Mesothelial cell of epicardium (in vitro differentiated cells): ENCODE measurements around the gene CCL14. TPM values are rescaled to one million over a fixed set of nuclear protein-coding genes. Genes with fewer than 3 reads are reported as not detected.

Experiments
- DNase-seq, 2 experiments: peaks; one replicate each; pipeline ENCODE4 v3.0.0; 2021; ENCODE audit warnings: low spot score in 2 of 2; ENCODE audit not compliant: unreplicated experiment in 2 of 2
- H3K27ac Mint-ChIP-seq: 2 replicates; pipeline ENCODE4 v1.8.0; 2021; ENCODE audit warnings: mixed read lengths
- H3K27me3 Mint-ChIP-seq: 2 replicates; pipeline ENCODE4 v1.8.0; 2021; ENCODE audit warnings: low read depth, mixed read lengths
- H3K36me3 Mint-ChIP-seq: 2 replicates; pipeline ENCODE4 v1.8.0; 2021; ENCODE audit warnings: mixed read lengths
- H3K4me1 Mint-ChIP-seq: 2 replicates; pipeline ENCODE4 v1.8.0; 2021; ENCODE audit warnings: mixed read lengths
- H3K4me3 Mint-ChIP-seq: 2 replicates; pipeline ENCODE4 v1.8.0; 2021; ENCODE audit warnings: mild to moderate bottlenecking, moderate library complexity, mixed read lengths
- H3K9me3 Mint-ChIP-seq: 2 replicates; pipeline ENCODE4 v1.8.0; 2021; ENCODE audit warnings: mixed read lengths
- total RNA-seq: library from RNA; stranded (reverse); gene quantifications from 3 replicates; pipeline ENCODE4 v1.2.1, GENCODE V29; 2021
- TF ChIP-seq, protein P1 (sequence below): fragments of 200-600 bp; sonication (generic); IDR thresholded peaks from one replicate; pipeline ENCODE4 v1.5.0; 2021; ENCODE audit warnings: antibody characterized with exemption; ENCODE audit not compliant: unreplicated experiment

CCL14 gene
- total RNA-seq, 1 donor from 2014 or later, result not detected

DNA sequence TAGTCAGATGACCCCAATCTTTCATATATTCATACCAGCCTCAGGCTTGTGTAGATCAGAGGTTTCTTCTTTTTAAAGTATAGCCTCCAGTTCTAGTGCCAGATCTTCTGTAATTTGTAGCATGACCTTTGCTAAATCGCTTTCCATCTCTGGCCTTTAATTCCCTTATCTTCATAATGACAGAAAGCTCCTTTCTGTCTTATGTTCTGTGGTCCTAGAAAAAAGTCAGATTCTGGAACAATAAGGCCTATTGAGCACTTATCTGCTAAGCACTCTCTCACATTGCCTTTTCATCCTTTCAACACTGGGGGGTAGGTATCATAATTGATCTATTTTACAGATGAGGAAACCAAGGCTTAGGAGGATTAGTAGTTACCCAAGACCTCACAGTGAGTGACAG lies 14.5 kb downstream of the CCL14 start:
- no peak for DNase-seq
- Mint-ChIP-seq H3K27me3 (peaks cover 11% of the 10 kb centered on the region), H3K9me3 (no peaks in the 10 kb centered on the region), H3K36me3 (no peaks in the 10 kb centered on the region), H3K4me3 (no peak overlapping the region), H3K4me1 (no peaks in the 10 kb centered on the region), H3K27ac (no peak overlapping the region)
- TF ChIP-seq, protein P1, sequence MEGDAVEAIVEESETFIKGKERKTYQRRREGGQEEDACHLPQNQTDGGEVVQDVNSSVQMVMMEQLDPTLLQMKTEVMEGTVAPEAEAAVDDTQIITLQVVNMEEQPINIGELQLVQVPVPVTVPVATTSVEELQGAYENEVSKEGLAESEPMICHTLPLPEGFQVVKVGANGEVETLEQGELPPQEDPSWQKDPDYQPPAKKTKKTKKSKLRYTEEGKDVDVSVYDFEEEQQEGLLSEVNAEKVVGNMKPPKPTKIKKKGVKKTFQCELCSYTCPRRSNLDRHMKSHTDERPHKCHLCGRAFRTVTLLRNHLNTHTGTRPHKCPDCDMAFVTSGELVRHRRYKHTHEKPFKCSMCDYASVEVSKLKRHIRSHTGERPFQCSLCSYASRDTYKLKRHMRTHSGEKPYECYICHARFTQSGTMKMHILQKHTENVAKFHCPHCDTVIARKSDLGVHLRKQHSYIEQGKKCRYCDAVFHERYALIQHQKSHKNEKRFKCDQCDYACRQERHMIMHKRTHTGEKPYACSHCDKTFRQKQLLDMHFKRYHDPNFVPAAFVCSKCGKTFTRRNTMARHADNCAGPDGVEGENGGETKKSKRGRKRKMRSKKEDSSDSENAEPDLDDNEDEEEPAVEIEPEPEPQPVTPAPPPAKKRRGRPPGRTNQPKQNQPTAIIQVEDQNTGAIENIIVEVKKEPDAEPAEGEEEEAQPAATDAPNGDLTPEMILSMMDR, result no peak

DNA sequence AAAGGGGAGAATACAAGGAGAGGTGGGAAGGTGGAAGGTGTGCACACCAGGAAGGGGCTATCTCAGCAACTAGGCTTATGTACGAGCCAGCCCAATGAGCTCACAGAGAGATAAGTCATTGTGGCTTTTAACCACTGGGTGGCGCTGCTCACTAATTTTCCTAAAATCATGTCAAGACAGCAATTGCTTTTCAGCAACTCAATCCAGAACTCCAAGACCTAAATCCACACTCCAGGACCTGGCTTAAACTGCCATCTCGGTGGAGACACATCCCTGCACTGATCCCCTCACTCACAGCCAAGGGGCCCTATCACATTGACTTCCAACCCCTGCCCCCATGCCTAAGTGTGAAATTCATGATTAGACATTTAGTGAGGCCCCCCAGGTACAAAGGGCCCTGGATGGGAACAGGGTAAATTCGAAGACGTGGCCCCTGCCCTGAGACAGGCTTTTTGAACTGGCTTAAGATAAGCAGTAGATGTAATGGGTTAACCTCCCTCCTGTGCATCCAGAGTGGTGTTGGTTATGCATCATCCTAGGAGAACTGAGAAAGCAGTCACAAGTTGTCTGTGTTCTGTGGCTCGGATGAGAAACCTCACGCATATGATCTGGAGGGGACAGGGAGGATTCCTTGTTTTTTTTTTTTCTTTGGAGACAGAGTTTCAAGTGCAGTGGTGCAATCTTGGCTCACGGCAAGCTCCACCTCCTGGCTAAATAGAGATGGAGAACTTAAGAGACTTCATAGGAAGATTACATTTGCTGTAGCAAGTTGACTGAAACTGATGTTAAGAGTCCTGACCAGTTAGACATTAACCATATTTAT lies 16.8 kb downstream of the CCL14 start:
- DNase-seq, result peak; percentile 65 to 84
- H3K27ac Mint-ChIP-seq, result no peak overlapping the region

GRCh38 chr17:35968520-35969054 lies 17.9 kb downstream of the CCL14 start:
- TF ChIP-seq, protein P1, result no peak
- H3K27ac Mint-ChIP-seq, result no peak overlapping the region
- H3K36me3 Mint-ChIP-seq, result no peaks in the 10 kb centered on the region
- no peaks in the 10 kb centered on the region for H3K4me1 Mint-ChIP-seq
- H3K27me3 Mint-ChIP-seq, result peaks cover 20% of the 10 kb centered on the region
- H3K9me3 Mint-ChIP-seq, result no peaks in the 10 kb centered on the region
- H3K4me3 Mint-ChIP-seq, result no peak overlapping the region
- DNase-seq, result peak in 1 of 2 experiments; percentile 19

More for the DNA sequence above, 16.8 kb downstream of the CCL14 start:
- Mint-ChIP-seq H3K4me1 (no peaks in the 10 kb centered on the region), H3K36me3 (no peaks in the 10 kb centered on the region), H3K27me3 (peaks cover 11% of the 10 kb centered on the region), H3K9me3 (no peaks in the 10 kb centered on the region), H3K4me3 (no peak overlapping the region)
- TF ChIP-seq, protein P1, result peak; percentile 93

DNA sequence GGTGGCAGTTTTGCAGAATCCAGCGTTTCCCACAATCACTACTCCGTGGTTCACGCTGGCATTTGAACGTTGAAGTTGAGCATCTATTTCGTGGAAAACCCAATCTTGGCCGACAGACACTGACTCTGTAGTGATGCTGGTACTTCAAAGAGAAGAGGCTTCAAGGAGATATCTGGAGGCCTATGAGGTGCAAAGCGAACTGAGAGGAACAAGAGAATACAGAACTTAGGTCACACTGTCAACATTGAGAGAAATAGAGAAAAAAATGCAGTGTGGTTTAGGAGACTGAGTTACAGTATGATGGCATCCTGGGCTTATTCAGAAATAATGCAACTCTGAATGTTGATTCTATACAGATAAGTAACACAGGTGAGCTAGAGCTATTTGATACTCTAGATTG lies 21.3 kb downstream of the CCL14 start:
- Mint-ChIP-seq H3K9me3 (no peaks in the 10 kb centered on the region), H3K4me3 (no peak overlapping the region), H3K4me1 (no peaks in the 10 kb centered on the region), H3K27me3 (peaks cover 29% of the 10 kb centered on the region), H3K27ac (no peak overlapping the region), H3K36me3 (no peaks in the 10 kb centered on the region)
- TF ChIP-seq, protein P1, result no peak
- DNase-seq, result peak in 1 of 2 experiments; percentile 13

DNA sequence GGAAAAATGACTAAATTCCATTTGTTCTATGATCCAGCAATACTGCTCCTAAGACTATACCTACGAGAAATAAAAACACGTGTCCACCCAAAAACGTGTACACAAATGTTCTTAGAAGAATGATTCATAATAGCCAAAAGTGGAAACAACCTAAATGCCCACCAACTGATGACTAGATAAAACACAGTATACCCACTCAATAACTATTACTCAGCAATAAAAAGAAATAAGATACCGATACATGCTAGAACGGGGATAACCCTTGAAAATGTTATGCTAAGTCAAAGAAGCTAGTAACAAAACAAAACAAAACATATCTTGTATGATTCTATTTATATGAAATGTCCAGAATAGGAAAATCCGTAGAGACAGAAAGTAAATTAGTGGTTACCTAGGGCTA lies 22.9 kb downstream of the CCL14 start:
- Mint-ChIP-seq H3K36me3 (no peaks in the 10 kb centered on the region), H3K4me3 (no peak overlapping the region)

More for the DNA sequence above, 22.9 kb downstream of the CCL14 start:
- H3K4me1 Mint-ChIP-seq, result no peaks in the 10 kb centered on the region
- H3K9me3 Mint-ChIP-seq, result no peaks in the 10 kb centered on the region
- DNase-seq, result no peak
- TF ChIP-seq, protein P1, result no peak
- peaks cover 30% of the 10 kb centered on the region for H3K27me3 Mint-ChIP-seq
- no peak overlapping the region for H3K27ac Mint-ChIP-seq
